GM18868 (cell line): ENCODE results near the gene RNF31.
"Not testable (repeated sequence)": the region's sequence is repeated elsewhere in the genome, so short reads cannot be mapped to it uniquely, and the experiment has no call there.

Source experiments
- ATAC-seq: cut with Tn5 transposase; IDR thresholded peaks from one replicate; pipeline ENCODE4 v1.9.1; 2021; ENCODE audit warnings: mild to moderate bottlenecking, moderate library complexity; ENCODE audit not compliant: unreplicated experiment

Gene RNF31

GRCh38 chr14:24146978-24147760, at the start of gene RNF31:
TSS of gene RNF31 (plus strand) at chr14:24147498. CDS start at chr14:24147699, 201 bp downstream.
- peak; percentile 83 for ATAC-seq

DNA sequence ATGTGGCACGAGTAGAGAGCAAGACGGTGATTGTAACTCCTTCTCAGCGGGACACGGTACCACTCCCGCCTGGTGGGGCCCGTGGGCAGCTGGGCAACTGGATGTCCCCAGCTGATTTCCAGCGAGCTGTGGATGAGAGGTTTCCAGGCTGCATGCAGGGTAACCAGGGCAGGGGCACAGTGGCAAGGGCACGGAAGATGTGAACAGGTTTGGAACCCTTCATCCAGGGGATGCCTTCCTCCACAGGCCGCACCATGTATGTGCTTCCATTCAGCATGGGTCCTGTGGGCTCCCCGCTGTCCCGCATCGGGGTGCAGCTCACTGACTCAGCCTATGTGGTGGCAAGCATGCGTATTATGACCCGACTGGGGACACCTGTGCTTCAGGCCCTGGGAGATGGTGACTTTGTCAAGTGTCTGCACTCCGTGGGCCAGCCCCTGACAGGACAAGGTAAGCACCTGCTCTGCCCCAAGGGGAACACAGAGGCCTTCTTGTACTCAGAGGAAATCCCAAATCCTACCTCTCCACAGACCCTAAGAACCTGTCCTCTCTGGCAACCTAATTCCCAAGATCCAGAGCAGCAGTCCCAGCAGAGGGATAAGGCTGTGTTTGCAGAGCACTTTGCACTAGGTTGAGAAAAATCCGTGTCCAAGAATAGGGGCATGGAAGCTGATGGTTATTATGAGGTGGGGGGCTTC, 48.9 kb upstream of the RNF31 start:
- ATAC-seq: no peak

DNA sequence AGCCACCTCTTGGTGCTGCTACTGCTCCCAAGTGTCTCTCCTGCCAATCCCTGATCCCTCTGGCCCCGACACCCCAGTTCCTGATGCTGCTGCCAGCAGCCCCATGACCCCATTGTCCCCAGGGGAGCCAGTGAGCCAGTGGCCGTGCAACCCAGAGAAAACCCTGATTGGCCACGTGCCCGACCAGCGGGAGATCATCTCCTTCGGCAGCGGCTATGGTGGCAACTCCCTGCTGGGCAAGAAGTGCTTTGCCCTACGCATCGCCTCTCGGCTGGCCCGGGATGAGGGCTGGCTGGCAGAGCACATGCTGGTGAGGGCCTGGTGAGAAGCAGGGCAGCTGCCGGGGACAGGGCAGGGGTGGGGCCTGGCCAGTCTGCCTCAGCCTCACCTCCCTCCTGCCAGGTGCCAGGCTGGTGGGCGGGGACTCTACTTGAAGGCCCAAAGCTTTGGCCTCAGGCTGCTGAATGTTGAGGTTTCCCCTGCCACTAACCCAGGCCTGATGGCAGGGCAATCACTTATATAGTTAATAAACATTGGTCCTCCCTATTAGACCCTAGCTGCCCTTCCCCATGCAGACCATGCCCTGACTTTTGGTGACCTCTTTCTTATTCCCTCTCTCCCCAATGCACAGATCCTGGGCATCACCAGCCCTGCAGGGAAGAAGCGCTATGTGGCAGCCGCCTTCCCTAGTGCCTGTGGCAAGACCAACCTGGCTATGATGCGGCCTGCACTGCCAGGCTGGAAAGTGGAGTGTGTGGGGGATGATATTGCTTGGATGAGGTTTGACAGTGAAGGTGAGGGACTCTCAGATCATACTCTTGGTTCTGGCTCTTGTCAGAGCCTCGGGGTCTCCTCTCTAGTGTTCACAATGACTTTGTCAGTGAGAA, 48.1 kb upstream of the RNF31 start:
- ATAC-seq: no peak

- no peak for ATAC-seq
Observed at GRCh38 chr14:24100197-24100981, 46.9 kb upstream of the RNF31 start.

- ATAC-seq: no peak
Observed at GRCh38 chr14:24100982-24101494, 46.3 kb upstream of the RNF31 start.

DNA sequence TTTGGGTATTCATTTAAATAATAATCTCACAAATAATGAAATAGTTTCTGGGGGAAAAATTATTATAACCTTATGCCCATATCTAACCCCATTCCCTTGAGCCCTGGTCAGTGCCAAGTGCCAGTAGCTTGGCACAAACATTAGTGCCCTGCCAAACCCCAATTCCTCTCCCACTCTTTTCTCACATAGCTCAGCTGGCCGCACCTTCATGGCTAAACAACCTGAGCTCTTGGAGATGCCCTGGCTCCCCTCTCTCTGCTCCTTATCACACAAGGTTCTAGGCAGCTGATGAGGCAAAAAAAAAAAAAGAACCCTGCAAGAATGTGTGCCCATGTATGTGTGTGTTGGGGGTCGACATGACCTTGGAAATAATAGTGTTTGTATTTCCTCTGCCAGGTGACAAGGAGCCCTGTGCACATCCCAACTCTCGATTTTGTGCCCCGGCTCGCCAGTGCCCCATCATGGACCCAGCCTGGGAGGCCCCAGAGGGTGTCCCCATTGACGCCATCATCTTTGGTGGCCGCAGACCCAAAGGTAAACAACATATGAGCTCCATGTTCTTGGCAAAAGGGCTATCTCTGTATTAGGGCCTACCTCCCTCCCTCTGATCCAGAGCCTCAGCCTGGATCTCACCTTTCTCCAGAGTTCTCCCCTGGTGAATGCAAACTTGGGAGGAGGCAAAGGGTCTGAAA, 44.8 kb upstream of the RNF31 start:
- ATAC-seq: no peak

DNA sequence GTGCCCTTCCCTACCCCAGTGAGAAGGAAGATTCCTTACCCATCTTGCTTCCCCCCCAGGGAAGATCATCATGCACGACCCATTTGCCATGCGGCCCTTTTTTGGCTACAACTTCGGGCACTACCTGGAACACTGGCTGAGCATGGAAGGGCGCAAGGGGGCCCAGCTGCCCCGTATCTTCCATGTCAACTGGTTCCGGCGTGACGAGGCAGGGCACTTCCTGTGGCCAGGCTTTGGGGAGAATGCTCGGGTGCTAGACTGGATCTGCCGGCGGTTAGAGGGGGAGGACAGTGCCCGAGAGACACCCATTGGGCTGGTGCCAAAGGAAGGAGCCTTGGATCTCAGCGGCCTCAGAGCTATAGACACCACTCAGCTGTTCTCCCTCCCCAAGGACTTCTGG, 43.8 kb upstream of the RNF31 start:
- ATAC-seq: no peak

GRCh38 chr14:24105609-24106239, 41.6 kb upstream of the RNF31 start:
- ATAC-seq: not testable (repeated sequence)

- ATAC-seq: no peak
Observed at GRCh38 chr14:24106672-24107271, 40.5 kb upstream of the RNF31 start.

- no peak for ATAC-seq
Observed at GRCh38 chr14:24108336-24108874, 38.9 kb upstream of the RNF31 start.

DNA sequence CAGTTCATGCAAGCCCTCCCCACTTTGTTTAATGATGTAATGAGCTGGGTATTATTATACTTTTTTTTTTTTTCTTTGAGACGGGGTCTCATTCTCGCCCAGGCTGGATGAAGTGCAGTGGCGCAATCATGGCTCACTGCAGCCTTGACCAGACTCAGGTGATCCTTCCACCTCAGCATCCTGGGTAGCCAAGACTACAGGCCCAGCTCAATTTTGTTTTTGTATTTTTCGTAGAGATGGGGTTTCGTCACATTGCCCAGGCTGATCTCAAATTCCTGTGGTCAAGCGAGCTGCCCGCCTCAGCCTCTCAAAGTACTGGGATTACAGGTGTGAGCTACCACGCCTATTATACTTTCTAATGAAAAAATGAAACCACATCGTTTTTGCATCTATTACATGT, 37.2 kb upstream of the RNF31 start:
- no peak for ATAC-seq

- no peak for ATAC-seq
Observed at GRCh38 chr14:24110523-24110922, 36.8 kb upstream of the RNF31 start.

DNA sequence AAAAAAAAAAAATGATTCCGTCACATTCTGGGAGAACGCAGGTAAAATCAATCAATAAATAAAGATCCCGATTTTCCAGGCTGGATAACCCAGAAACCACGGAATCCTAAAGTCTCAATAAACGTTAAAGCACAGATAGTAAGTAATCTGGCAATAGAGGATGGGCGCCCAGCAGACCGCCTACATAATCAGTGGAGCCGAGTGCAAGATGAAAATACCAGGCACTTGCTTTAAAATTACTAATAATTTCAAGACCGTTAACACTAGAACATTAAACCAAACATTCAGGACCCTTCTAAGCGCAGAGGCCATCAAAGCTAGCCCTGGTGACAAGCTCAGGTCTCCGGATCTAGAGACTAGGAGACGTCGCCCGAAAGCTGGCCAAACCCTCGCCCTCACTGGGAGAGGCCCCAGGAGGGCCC, 33.9 kb upstream of the RNF31 start:
- ATAC-seq: no peak

GRCh38 chr14:24113801-24114531, 33.3 kb upstream of the RNF31 start:
- peak; percentile 26 for ATAC-seq

DNA sequence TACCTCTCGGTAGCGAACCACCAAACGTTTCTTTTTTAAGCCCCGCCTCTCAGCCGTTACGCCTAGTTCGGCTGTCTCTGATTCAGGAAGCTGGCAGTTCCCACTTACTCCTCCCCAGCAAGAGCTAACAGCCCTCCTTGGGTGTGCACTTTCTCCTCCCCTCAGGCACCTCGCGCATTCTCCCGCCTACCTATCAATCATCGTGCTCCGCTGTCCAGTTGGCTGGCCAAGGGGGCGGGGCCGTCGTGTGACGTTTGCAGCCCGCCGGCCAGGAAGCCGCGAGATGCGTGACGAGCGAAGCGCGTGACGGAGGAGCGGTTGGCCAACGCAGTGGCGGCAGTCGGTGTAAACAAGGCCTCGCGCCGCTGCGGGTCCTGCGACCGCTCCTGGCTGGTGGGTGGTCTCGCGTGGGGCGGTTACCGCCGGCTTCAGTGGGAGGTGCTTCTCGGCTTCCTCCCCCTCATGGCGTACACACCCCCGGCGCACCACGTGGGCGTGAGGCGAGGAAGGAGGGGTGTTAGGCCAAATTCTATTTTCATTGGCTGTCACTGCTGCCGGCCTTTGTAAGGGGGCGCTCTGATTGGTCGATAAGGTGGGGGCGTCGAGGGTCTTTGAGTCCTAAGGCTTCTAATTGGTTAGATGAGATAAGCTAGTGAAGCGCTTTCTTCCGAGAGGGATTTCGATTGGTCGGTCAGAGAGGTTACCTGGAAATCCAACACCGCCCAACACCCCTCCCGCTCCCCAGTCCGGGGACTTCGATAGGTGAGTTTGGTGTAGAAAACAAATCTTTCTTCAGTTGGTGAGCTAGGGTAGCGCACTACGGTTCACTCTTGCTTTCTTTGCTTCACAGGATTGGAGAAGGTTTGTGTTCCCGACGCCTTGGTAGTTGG, 32.5 kb upstream of the RNF31 start, which contains the start of the genes DCAF11 and NRL:
Gene DCAF11 (plus strand): TSS at position 246 of the 890 bp plus-strand sequence. CDS start 818 bp downstream, outside the sequence.
Gene NRL (minus strand): TSS at position 418 of the 890 bp plus-strand sequence. CDS start 32,101 bp downstream, outside the sequence.
- peak; percentile 86 for ATAC-seq

- no peak for ATAC-seq
Observed at GRCh38 chr14:24115422-24116127, 31.7 kb upstream of the RNF31 start.
